HG03139 (cell line): ENCODE data around the gene NTF3.

Source experiments
- ATAC-seq: cut with Tn5 transposase; IDR thresholded peaks from one replicate; pipeline ENCODE4 v1.9.1; 2021; ENCODE audit not compliant: unreplicated experiment

Gene NTF3

GRCh38 chr12:5432011-5432400, at the start of gene NTF3:
TSS of gene NTF3 (plus strand) at chr12:5432108. CDS start at chr12:5432325, 217 bp downstream.
- no peak for ATAC-seq

GRCh38 chr12:5384015-5384414, 47.9 kb upstream of the NTF3 start:
- ATAC-seq, result no peak

- no peak for ATAC-seq
These were observed 43.0 kb upstream of the NTF3 start for GRCh38 chr12:5388581-5389535.

GRCh38 chr12:5390174-5390799, 41.6 kb upstream of the NTF3 start:
- no peak for ATAC-seq

- ATAC-seq, result no peak
These were observed 40.3 kb upstream of the NTF3 start for GRCh38 chr12:5391653-5392052.

DNA sequence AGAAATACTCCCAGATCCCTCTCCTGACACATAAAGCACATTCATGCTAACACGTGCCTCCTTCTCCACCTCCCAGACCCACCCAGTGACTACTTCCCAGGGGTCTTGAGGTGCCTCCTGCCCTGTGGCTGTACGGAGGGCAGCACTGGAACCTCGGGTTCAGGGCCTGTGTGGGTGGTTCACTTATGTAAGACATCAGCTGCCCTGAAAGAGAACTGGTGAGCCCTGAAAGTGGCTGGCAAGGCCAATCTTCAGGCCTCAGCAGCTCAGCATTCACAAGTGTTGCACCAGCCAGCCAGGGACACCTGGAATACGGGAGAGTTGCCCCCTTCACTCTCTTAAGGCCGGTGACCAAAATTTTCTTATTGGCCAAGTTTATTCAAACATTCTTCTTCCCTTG, 38.9 kb upstream of the NTF3 start:
- no peak for ATAC-seq

DNA sequence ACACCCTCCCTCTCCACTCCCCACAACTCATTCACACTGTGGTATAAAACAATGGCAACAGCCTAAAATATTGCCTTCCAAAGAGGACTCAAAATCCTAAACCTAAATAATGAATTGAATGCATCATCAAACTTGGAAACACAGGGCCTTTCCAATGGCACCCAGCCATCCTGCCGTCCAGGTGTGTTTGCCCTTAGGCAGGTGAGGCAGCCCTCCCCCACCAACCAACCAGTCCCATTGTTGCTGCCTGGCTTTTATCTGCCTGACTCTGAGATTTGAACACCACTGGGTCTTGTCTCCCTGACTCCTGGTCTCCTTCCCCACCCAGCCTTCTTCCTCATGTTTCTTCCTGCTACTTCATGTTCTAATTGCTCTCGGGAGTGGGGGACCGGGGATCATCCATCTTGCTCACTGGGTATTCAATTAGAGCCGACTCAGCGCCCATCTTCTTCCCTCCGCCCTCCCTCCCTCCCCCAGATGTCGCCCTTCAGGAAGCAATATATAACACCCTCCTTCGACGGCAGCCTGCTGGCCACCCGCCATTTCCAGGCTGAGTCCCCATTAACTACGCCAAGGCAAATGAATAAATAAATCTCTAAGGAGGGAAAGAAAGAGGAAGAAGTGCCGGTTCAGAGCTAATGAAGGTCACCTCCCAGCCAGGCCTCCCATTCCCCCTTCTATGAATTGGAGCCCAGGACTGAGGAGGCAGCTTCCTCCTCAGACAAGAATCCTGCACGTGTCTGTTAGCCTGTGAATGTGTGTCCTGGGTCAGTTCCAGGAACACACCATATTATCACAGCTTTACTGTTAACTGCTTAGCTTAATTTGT, 36.3 kb upstream of the NTF3 start:
- ATAC-seq, result no peak

GRCh38 chr12:5396541-5396940, 35.4 kb upstream of the NTF3 start:
- ATAC-seq, result no peak

DNA sequence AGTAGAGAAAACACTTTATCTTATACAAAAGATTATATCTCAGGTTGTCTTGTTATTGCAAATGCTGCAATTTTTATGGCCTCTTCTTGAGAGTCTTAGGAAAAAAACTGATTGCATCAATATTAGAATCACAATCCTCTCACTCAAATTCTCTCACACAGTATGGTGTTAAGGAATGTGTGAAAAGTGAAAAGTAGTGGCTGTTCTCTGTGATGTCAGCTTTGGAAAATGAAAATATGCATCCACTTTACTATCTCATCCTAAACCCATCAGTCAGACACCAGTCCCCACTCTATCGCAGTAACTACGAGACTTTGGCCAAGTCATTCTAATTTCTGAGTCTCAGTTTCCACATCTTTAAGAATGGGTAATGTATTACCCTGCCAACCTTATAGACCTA, 32.6 kb upstream of the NTF3 start:
- no peak for ATAC-seq

DNA sequence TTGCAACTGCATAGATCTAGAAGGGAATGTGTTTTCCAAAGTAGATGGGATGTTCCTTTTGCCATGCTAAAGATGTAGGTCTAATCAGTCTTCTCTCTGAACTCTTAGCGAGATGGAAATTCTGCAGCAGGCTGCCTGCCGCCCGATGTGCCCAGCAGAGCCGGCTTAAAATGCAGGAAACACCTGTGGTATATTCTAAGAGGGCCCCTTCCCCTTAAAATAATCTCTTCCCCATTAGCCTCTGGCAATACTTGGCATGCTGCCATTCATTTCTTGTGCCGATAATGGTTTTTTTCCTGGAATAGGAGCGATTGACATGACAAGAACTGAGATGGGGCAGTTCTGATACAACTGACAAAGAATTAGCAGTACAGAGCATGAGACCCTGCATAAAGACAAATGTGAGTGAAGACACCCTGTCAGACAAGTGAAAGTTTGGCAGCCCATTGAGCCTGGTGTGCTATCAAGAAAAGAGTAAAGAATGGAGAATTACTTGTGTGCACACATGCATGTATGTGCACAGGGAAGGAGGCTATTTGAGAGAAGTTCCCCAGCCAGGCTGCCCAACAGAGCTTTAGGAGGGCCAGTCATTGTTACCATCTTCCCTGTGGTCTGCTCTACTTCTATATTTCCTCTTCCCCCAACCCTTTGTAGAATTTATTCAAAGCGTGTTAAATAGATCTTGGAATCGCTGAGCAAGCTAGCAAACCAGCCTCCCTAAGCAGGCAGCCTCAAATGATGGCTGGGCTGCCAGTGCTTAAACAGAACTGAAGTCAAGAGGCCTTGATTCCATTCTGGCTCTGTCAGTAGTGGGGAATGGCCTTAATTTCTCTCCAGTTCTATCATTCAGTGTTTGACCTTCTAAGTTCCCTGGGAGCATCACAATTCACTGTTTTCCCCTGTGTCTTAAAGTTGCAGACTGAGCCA, 29.6 kb upstream of the NTF3 start:
- ATAC-seq, result no peak

- ATAC-seq, result no peak
These were observed 28.5 kb upstream of the NTF3 start for GRCh38 chr12:5403411-5403810.

DNA sequence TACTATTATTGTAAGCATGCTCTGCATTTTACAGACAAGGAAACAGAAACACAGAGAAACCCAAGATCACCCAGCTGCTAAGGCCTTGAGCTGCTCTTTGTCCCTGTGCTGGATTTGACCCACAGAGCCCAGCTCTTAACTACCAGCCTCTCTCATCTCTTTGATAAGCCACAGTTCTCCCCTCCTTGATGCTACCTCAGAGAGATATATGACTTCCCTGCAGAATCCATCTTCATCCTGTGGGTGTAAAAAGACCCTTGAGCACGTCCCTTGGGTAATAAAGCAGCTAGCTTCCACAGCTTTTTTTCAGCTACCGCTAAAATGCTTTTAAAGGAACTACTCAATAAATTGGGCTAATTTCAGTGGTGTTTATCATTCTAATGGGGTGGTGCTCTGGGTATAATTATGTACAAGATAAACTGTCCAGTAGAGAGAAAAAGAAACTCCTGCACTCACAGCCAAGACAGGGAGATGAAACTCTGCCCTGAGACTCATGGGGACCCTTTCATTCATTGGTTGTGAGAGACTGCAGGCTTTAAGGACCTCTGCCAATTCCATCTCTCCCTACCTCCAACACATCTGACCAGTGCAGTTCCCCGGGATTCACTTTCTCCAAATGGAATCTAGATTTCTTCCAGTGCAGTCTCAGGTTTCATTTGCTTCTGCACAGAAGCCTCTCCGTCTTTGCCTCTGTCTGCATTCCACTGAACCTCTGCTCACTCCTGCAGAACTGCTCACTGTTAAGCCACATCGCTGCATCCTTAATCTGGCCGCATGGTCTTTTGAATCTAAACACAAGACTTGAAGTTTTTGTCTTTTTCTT, 24.7 kb upstream of the NTF3 start:
- ATAC-seq, result no peak

GRCh38 chr12:5409619-5410018, 22.3 kb upstream of the NTF3 start:
- ATAC-seq, result no peak

DNA sequence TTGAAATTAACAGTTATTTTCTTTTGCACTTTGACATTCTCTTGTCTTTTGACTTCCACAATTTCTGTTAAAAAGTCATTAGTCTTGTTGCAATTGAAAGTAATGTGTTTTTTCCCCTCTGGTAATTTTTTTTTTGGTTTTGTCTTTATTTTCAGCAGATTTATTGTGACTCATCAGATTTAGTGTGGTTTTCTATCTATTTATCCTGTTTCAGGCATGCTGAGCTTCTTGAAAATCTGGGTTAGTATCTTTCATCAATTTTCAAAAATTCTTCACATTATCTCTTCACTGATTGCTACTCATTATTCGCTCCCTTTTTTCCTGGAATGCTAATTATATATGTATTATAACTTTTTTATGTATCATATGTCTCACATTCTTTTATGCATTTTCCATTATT, 15.3 kb upstream of the NTF3 start:
- no peak for ATAC-seq

DNA sequence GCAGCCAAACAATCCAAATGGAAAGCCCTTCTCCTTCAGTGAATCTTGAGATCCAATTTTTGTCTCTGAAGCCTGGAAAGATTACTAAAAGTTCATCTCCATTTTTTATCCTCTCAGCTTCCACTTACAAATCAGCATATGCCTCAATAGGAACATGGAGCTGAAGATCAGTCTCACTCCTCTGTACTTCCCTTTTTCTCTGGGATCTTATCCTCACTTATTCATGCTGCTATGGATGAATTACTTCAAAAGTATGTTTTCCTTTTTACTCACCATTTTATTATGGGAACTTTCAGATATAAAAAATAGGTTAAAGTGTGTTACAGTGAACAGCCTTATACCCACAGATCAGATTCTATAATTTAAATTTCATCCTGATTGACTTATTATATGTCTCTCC, 14.4 kb upstream of the NTF3 start:
- no peak for ATAC-seq

DNA sequence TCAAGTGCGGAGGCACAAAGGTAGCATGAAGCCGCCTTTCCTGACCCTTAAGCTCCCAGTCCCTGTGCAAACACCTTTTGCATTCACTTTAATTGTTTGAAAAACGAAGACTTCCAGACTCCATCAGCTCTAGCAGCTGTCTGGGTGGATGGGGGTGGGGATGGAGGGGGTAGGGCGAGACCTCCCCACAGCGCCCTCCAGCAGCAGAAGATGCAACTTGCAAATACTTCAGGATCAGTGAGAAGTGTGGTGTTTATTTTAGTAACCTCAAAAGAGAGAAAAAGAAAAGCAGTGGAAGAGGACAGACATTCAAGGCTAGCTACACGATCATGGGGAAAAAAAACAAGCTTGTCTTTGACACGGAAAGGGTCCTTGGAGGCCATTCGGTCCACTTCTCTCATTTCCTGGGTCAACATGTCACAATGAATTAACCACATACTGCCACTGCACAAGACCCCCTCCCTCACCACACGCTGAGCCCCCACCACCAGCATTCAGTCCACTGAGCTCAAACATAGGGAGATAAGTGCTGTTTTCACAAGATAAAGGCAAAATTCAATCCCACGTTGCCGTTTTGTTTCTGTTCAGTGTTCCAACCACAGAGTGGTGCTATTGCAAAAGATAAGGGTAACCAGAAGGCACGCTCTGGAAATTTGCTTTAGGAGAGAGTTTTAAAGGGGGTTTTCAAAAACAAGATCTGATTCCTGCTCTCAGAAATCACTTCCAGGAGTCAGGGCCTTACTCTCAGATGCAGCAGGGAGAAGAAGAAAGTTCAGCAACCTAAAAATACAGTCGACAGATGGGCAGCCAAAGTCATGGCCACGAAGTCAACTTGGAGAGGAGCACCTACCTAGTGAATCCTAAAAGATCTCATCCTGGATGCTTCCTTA, 3.3 kb upstream of the NTF3 start:
- no peak for ATAC-seq

DNA sequence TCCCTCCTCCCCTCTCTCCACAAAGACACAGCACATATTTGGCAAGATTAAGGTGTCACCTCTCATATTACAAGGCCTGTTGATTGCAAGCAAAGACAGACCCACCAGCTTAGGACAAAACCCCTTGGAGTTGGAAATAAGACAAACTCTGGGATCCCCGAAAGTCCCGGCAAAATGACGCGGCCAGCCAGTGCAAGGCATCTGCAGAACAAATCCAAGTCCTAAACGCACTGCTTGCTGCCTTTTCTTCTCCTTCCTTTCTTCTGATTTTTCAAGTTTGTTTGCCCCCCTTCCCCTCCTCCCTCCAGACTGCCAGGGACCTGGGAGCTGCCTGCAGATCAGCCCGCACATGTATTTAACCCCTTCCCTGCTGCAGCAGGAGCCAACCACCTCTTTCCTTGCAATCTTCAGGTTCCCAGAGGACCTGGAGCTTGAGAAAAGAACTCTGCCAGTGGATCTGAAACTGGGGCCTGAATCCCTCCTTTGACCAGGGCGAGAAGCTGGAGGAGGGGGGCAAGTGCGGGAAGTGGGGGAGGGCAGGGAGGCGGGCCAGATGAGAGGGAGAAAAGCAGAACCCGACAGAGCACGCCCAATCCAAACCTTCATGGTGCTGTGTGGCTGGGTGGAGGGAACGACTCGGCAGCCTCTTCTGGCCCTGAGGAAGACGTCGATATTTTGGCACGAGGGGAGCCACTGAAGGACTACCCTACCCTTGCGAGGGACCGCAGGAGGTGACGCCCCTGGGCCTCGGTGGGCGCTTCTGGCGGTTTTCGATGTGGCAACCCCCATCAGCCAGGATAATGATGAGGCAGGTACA, 2.0 kb upstream of the NTF3 start:
- no peak for ATAC-seq
